Measurements from ENCODE around the gene GGCX. TPM values are rescaled to one million over a fixed set of nuclear protein-coding genes. Genes with fewer than 3 reads are reported as not detected.

Gene GGCX
- total and polyA plus RNA-seq, 2 of the 4 experiments (the other 2 are of a cell fraction), result 35.0 to 39.4 TPM

DNA sequence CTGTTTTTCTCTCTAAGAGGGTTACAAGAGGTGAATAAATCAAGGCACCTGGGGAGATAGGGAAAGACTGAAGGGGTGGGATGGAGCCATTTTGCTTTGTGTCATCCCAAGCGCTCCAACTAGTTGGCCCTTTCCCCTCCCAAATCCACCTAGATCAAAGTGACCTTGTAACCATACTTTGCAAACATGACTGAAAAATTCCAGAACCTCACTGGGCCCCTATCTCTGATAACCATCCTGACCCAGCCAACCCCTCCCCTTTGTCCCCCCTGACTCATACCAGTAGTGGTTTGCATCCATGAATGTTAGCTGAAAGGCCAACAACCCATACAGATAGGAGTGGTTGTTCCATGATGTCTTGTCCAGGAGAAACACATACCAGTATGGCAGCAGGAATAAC is 3.1 kb downstream of the GGCX start:
- Histone ChIP-seq H4K91ac (ENCODE audit: insufficient read depth, low read depth, low read length) (no peak overlapping the region), H3K18ac (ENCODE audit: low read depth, low read length) (no peak overlapping the region), H3K9ac (ENCODE audit: low read depth, low read length) (no peak overlapping the region), H3K23ac (ENCODE audit: low read depth, low read length) (no peak overlapping the region; the same call in 1 of the 2 replicates), H3K27me3 (ENCODE audit: control insufficient read depth, insufficient read depth, low read length) (no peaks in the 10 kb centered on the region), H2BK120ac (ENCODE audit: low read depth, low read length) (no peak overlapping the region), H3K9me1 (ENCODE audit: insufficient read depth, low read length) (peaks cover 8% of the 10 kb centered on the region; the same call in 1 of the 2 replicates), H2BK15ac (ENCODE audit: low read depth, low read length) (no peak overlapping the region), H3K79me1 (ENCODE audit: low read depth in 1 of 2, low read length in 2 of 2) (peaks cover 19 to 55% of the 10 kb centered on the region in 2 experiments), H4K20me1 (ENCODE audit: insufficient read depth, low read length) (no peaks in the 10 kb centered on the region), H3K36me3 (ENCODE audit: control insufficient read depth, insufficient read depth, low read length) (peaks cover 26% of the 10 kb centered on the region), H2BK5ac (ENCODE audit: low read depth, low read length, poor library complexity, severe bottlenecking) (no peak overlapping the region), H2AFZ (replicated peaks; ENCODE audit: low read length, poor library complexity) (no peak overlapping the region), H3K14ac (replicated peaks; ENCODE audit: low read depth, low read length) (no peak overlapping the region), H4K5ac (ENCODE audit: low read depth, low read length) (no peak overlapping the region), H2BK20ac (ENCODE audit: low read depth, low read length) (no peak overlapping the region), H3K4ac (ENCODE audit: low read depth, low read length) (no peak overlapping the region), H3K4me1 (ENCODE audit: control insufficient read depth, insufficient read depth, low read length) (peaks cover 3% of the 10 kb centered on the region; the same call in 1 of the 2 replicates), H3K27ac (ENCODE audit: insufficient read depth, low read length) (no peak overlapping the region), H3K9me3 (ENCODE audit: control insufficient read depth, insufficient read depth, low read length) (no peaks in the 10 kb centered on the region), H2AK9ac (replicated peaks; ENCODE audit: low read depth, low read length, poor library complexity) (peak overlapping the region; percentile 53), H4K8ac (ENCODE audit: low read depth in 2 of 2, low read length in 2 of 2) (no peak overlapping the region), H2AK5ac (ENCODE audit: low read depth, low read length) (no peak overlapping the region), H3K4me3 (ENCODE audit: insufficient read depth, low read depth, low read length) (no peak overlapping the region), H3K56ac (ENCODE audit: extremely low read depth, insufficient read depth, low read length) (no peak overlapping the region), H3K4me2 (ENCODE audit: low read depth, low read length) (no peak overlapping the region)
- POLR2A ChIA-PET (ENCODE audit: unreplicated experiment), result no interaction called here
- ATAC-seq (ENCODE audit: low read depth) (no peak), DNase-seq (no peak)
- no peak for TF ChIP-seq NFE2L2 (IDR thresholded peaks at IDR 0.05; ENCODE audit: low read depth, low read length)
- TF ChIP-seq, protein P1, sequence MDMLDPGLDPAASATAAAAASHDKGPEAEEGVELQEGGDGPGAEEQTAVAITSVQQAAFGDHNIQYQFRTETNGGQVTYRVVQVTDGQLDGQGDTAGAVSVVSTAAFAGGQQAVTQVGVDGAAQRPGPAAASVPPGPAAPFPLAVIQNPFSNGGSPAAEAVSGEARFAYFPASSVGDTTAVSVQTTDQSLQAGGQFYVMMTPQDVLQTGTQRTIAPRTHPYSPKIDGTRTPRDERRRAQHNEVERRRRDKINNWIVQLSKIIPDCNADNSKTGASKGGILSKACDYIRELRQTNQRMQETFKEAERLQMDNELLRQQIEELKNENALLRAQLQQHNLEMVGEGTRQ (IDR thresholded peaks at IDR 0.05; ENCODE audit: low read depth, low read length), result no peak
- no peak for TF ChIP-seq MAZ (IDR thresholded peaks at IDR 0.05; ENCODE audit: borderline replicate concordance, low read depth, low read length)
- no peak for TF ChIP-seq MAFK (IDR thresholded peaks at IDR 0.05; ENCODE audit: low read depth, low read length)
- TF ChIP-seq, protein P2, sequence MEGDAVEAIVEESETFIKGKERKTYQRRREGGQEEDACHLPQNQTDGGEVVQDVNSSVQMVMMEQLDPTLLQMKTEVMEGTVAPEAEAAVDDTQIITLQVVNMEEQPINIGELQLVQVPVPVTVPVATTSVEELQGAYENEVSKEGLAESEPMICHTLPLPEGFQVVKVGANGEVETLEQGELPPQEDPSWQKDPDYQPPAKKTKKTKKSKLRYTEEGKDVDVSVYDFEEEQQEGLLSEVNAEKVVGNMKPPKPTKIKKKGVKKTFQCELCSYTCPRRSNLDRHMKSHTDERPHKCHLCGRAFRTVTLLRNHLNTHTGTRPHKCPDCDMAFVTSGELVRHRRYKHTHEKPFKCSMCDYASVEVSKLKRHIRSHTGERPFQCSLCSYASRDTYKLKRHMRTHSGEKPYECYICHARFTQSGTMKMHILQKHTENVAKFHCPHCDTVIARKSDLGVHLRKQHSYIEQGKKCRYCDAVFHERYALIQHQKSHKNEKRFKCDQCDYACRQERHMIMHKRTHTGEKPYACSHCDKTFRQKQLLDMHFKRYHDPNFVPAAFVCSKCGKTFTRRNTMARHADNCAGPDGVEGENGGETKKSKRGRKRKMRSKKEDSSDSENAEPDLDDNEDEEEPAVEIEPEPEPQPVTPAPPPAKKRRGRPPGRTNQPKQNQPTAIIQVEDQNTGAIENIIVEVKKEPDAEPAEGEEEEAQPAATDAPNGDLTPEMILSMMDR (conservative IDR thresholded peaks at IDR 0.05; ENCODE audit: low read depth, low read length), result no peak
- no peak for TF ChIP-seq CHD1 (IDR thresholded peaks at IDR 0.05; ENCODE audit: low read depth, low read length)
- TF ChIP-seq RAD21 (IDR thresholded peaks at IDR 0.05; ENCODE audit: low read length), result no peak
- no peak for TF ChIP-seq SMC3 (IDR thresholded peaks at IDR 0.05; ENCODE audit: low read depth, low read length)
- TF ChIP-seq, protein P3, sequence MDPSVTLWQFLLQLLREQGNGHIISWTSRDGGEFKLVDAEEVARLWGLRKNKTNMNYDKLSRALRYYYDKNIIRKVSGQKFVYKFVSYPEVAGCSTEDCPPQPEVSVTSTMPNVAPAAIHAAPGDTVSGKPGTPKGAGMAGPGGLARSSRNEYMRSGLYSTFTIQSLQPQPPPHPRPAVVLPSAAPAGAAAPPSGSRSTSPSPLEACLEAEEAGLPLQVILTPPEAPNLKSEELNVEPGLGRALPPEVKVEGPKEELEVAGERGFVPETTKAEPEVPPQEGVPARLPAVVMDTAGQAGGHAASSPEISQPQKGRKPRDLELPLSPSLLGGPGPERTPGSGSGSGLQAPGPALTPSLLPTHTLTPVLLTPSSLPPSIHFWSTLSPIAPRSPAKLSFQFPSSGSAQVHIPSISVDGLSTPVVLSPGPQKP (IDR thresholded peaks at IDR 0.05; ENCODE audit: borderline replicate concordance, low read depth, low read length), result no peak
- TF ChIP-seq FOS (IDR thresholded peaks at IDR 0.05; ENCODE audit: low read depth, low read length), result no peak
- no peak for TF ChIP-seq CEBPB (IDR thresholded peaks at IDR 0.05; ENCODE audit: low read depth, low read length)
- no peak for TF ChIP-seq BHLHE40 (IDR thresholded peaks at IDR 0.05; ENCODE audit: low read depth, low read length)
- TF ChIP-seq RCOR1 (IDR thresholded peaks at IDR 0.05; ENCODE audit: insufficient replicate concordance, low read length), result no peak
- TF ChIP-seq MXI1 (IDR thresholded peaks at IDR 0.05; ENCODE audit: borderline replicate concordance, low read depth, low read length), result no peak
- no peak for TF ChIP-seq RFX5 (IDR thresholded peaks at IDR 0.05; ENCODE audit: low read depth, low read length)
- TF ChIP-seq POLR2A (IDR thresholded peaks at IDR 0.05; ENCODE audit: low read depth, low read length), result no peak
- WGBS, 2 experiments (ENCODE audit: extremely low coverage in 2 of 2, insufficient read length in 1 of 2), result no CpG with 5 or more reads among the region's 1 CpG
- intact Hi-C loops (cut with micrococcal nuclease), result no loop called here
- BruUV-seq (replicated peaks), result no TSS peak
- in situ Hi-C loops (cut with MboI; ENCODE audit: low sequenced_read_pairs), result loop anchor here (10.0 kb wide), 1 partner anchor 493 kb away; no protein-coding TSS in a partner anchor
- CTCF ChIA-PET, result no interaction called here
- dilution Hi-C loops (cut with HindIII; ENCODE audit: low sequenced_read_pairs, unreplicated experiment), result no loop called here

Data from IMR-90 (cell line).